OCI-LY1 (cell line): Measurements from ENCODE around the gene KRTAP3-3.

Experiments
- H2AFZ ChIP-seq: fragments of 200-600 bp; sonication (generic), shearing (Covaris generic); 2 replicates; pipeline ENCODE4 v1.6.0; 2014; ENCODE audit warnings: antibody characterized with exemption, mild to moderate bottlenecking, low read length
- H3F3A ChIP-seq: fragments of 200-600 bp; sonication (generic), shearing (Covaris generic); 2 replicates; pipeline ENCODE4 v1.6.0; 2014; ENCODE audit warnings: mild to moderate bottlenecking, antibody characterized with exemption, low read length, moderate library complexity; ENCODE audit not compliant: insufficient read depth
- H3K27ac ChIP-seq: fragments of 200-600 bp; sonication (generic); 2 replicates; pipeline ENCODE4 v1.5.1; 2014; ENCODE audit warnings: low read length, mixed run types, mild to moderate bottlenecking, low read depth; ENCODE audit not compliant: poor library complexity, severe bottlenecking
- H3K27me3 ChIP-seq: fragments of 200-600 bp; sonication (generic); 2 replicates; pipeline ENCODE4 v1.6.0; 2014; ENCODE audit warnings: antibody characterized with exemption, mild to moderate bottlenecking, low read length, moderate library complexity; ENCODE audit not compliant: insufficient read depth
- H3K36me3 ChIP-seq: fragments of 200-600 bp; sonication (generic); 2 replicates; pipeline ENCODE4 v1.6.1; 2014; ENCODE audit warnings: mild to moderate bottlenecking, antibody characterized with exemption, low read length, moderate library complexity, mixed read lengths; ENCODE audit not compliant: insufficient read depth
- H3K4me1 ChIP-seq: fragments of 200-600 bp; sonication (generic); 2 replicates; pipeline ENCODE4 v1.5.1; 2014; ENCODE audit warnings: mild to moderate bottlenecking, low read length, moderate library complexity; ENCODE audit not compliant: insufficient read depth, severe bottlenecking
- H3K4me2 ChIP-seq: fragments of 200-600 bp; sonication (generic), shearing (Covaris generic); 2 replicates; pipeline ENCODE4 v1.6.1; 2014; ENCODE audit warnings: low read length
- H3K4me3 ChIP-seq: fragments of 200-600 bp; sonication (generic); 2 replicates; pipeline ENCODE4 v1.5.1; 2014; ENCODE audit warnings: low read length, low read depth, mild to moderate bottlenecking, mixed read lengths; ENCODE audit not compliant: poor library complexity, severe bottlenecking
- H3K79me2 ChIP-seq: fragments of 200-600 bp; shearing (Covaris generic); 2 replicates; pipeline ENCODE4 v1.6.1; 2016; ENCODE audit warnings: mixed run types, low read length, mixed read lengths; ENCODE audit not compliant: insufficient read depth
- H3K9ac ChIP-seq: fragments of 200-600 bp; sonication (generic), shearing (Covaris generic); 2 replicates; pipeline ENCODE4 v1.6.1; 2014; ENCODE audit warnings: mild to moderate bottlenecking, low read length, mixed read lengths
- H3K9me2 ChIP-seq: fragments of 200-600 bp; sonication (generic), shearing (Covaris generic); 2 replicates; pipeline ENCODE4 v1.6.1; 2014; ENCODE audit warnings: low read depth, mild to moderate bottlenecking, low read length, mixed read lengths
- H3K9me3 ChIP-seq: fragments of 200-600 bp; shearing (Covaris generic); 2 replicates; pipeline ENCODE4 v1.6.1; 2014; ENCODE audit warnings: low read length, mixed read lengths
- H4K20me1 ChIP-seq: fragments of 200-600 bp; sonication (generic), shearing (Covaris generic); 2 replicates; pipeline ENCODE4 v1.6.0; 2016; ENCODE audit warnings: mild to moderate bottlenecking, low read length; ENCODE audit not compliant: insufficient read depth
- EZH2 ChIP-seq: fragments of 200-600 bp; sonication (generic), shearing (Covaris generic); IDR thresholded peaks from 2 replicates; pipeline ENCODE4 v1.8.0; 2017; ENCODE audit warnings: borderline replicate concordance, mixed run types, mild to moderate bottlenecking, antibody characterized with exemption, low read length, moderate library complexity, mixed read lengths
- TF ChIP-seq, protein P1 (sequence below): fragments of 200-600 bp; sonication (generic), shearing (Covaris generic); IDR thresholded peaks from 2 replicates; pipeline ENCODE4 v1.5.1; 2017; ENCODE audit warnings: mild to moderate bottlenecking, antibody characterized with exemption, low read length, moderate library complexity, mixed read lengths

KRTAP3-3 gene

GRCh38 chr17:40980117-40980516 is 13.8 kb downstream of the KRTAP3-3 start:
- TF ChIP-seq, protein P1, sequence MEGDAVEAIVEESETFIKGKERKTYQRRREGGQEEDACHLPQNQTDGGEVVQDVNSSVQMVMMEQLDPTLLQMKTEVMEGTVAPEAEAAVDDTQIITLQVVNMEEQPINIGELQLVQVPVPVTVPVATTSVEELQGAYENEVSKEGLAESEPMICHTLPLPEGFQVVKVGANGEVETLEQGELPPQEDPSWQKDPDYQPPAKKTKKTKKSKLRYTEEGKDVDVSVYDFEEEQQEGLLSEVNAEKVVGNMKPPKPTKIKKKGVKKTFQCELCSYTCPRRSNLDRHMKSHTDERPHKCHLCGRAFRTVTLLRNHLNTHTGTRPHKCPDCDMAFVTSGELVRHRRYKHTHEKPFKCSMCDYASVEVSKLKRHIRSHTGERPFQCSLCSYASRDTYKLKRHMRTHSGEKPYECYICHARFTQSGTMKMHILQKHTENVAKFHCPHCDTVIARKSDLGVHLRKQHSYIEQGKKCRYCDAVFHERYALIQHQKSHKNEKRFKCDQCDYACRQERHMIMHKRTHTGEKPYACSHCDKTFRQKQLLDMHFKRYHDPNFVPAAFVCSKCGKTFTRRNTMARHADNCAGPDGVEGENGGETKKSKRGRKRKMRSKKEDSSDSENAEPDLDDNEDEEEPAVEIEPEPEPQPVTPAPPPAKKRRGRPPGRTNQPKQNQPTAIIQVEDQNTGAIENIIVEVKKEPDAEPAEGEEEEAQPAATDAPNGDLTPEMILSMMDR: no peak
- no peak for TF ChIP-seq EZH2
- Histone ChIP-seq H3F3A (no peaks in the 10 kb centered on the region), H3K27ac (no peak overlapping the region), H3K9me2 (no peaks in the 10 kb centered on the region), H2AFZ (no peak overlapping the region), H3K9ac (no peak overlapping the region), H3K36me3 (no peaks in the 10 kb centered on the region), H3K4me3 (no peak overlapping the region), H3K4me1 (no peaks in the 10 kb centered on the region), H4K20me1 (no peaks in the 10 kb centered on the region), H3K27me3 (no peaks in the 10 kb centered on the region), H3K9me3 (no peaks in the 10 kb centered on the region), H3K79me2 (no peaks in the 10 kb centered on the region), H3K4me2 (no peak overlapping the region)

- Histone ChIP-seq H3K79me2 (no peaks in the 10 kb centered on the region), H4K20me1 (no peaks in the 10 kb centered on the region), H3K4me1 (no peaks in the 10 kb centered on the region), H3K9ac (no peak overlapping the region), H3K9me2 (no peaks in the 10 kb centered on the region), H3K4me2 (no peak overlapping the region), H3K27ac (no peak overlapping the region), H3K4me3 (no peak overlapping the region), H2AFZ (no peak overlapping the region), H3K36me3 (no peaks in the 10 kb centered on the region), H3K27me3 (no peaks in the 10 kb centered on the region), H3F3A (no peaks in the 10 kb centered on the region), H3K9me3 (no peaks in the 10 kb centered on the region)
- TF ChIP-seq, protein P1: no peak
- TF ChIP-seq EZH2: no peak
Measured at GRCh38 chr17:40978575-40979151, 15.3 kb downstream of the KRTAP3-3 start.

- TF ChIP-seq, protein P1: no peak
- no peak for TF ChIP-seq EZH2
- no peak overlapping the region for H2AFZ ChIP-seq
- no peaks in the 10 kb centered on the region for H3K9me2 ChIP-seq
- H3K27me3 ChIP-seq: no peaks in the 10 kb centered on the region
- H3F3A ChIP-seq: no peaks in the 10 kb centered on the region
- H3K4me3 ChIP-seq: no peak overlapping the region
- H3K36me3 ChIP-seq: no peaks in the 10 kb centered on the region
- H3K27ac ChIP-seq: no peak overlapping the region
- H3K79me2 ChIP-seq: no peaks in the 10 kb centered on the region
- H4K20me1 ChIP-seq: no peaks in the 10 kb centered on the region
- no peak overlapping the region for H3K9ac ChIP-seq
- no peaks in the 10 kb centered on the region for H3K4me1 ChIP-seq
- H3K4me2 ChIP-seq: no peak overlapping the region
- H3K9me3 ChIP-seq: no peaks in the 10 kb centered on the region
Measured at GRCh38 chr17:40975516-40975915, 18.4 kb downstream of the KRTAP3-3 start.
